ENCODE measurements around the gene TDRD7.
A peak's percentile ranks its signal among the peaks of the same experiment; 100 is the strongest.

Gene TDRD7

DNA sequence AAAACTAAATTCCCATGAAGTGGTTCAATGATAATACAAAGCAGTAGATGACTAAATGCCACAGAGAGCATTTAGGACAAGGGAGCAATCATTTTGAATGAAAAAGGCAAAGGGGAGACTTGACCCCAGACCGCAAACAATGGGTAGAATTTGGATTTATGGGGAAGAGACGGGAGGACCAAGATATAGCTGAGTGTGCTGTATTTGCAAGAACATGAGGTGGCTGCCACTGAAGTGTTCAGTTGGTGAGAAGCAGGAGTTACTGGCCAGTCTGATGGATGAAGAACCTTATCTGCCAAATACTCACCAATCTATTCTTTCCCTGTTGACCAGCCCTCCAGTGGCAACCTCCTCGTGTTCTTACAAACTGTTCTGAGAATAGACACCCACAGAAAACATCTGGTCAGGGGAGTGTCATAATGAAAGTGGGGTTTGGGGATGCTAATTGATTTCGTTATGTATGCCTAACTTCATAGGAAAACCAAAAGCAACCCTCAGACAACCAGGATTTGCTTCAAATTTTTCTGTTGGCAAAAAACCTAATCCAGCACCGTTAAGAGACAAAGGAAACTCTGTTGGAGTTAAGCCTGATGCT lies 19.8 kb downstream of the TDRD7 start:
- H3K9ac ChIP-seq (ENCODE audit: low read length): no peak overlapping the region
- no peak overlapping the region for H3K4me2 ChIP-seq (ENCODE audit: low read length)
- H2BK15ac ChIP-seq (replicated peaks; ENCODE audit: low read depth): no peak overlapping the region
- no peak overlapping the region for H3K4ac ChIP-seq (ENCODE audit: low read depth, low read length)
- H2BK120ac ChIP-seq (ENCODE audit: low read depth, low read length): no peak overlapping the region
- H3K27me3 ChIP-seq (ENCODE audit: insufficient read depth, low read length, poor library complexity): no peaks in the 10 kb centered on the region
- no peaks in the 10 kb centered on the region for H3K79me2 ChIP-seq (ENCODE audit: control insufficient read depth, insufficient read depth, low read length)
- H3K36me3 ChIP-seq (ENCODE audit: control insufficient read depth, insufficient read depth, low read length): no peaks in the 10 kb centered on the region
- no peak overlapping the region for H2BK5ac ChIP-seq (ENCODE audit: low read length)
- H2AK5ac ChIP-seq (ENCODE audit: low read length): no peak overlapping the region
- H3K4me3 ChIP-seq (ENCODE audit: low read length): no peak overlapping the region
- no peak overlapping the region for H4K8ac ChIP-seq (ENCODE audit: low read depth, low read length)
- H3K27ac ChIP-seq (ENCODE audit: low read depth, low read length): no peak overlapping the region
- no peak overlapping the region for H3K18ac ChIP-seq (ENCODE audit: low read length)
- H4K5ac ChIP-seq (ENCODE audit: low read length): no peak overlapping the region
- DNase-seq: no peak
- no CpG with 5 or more reads among the region's 5 CpGs for WGBS (ENCODE audit: extremely low coverage, insufficient coverage, low lambda C conversion rate)
- no peaks in the 10 kb centered on the region for H3K79me1 ChIP-seq (ENCODE audit: low read length)
- H3K23ac ChIP-seq (ENCODE audit: low read length): no peak overlapping the region
- H3K56ac ChIP-seq (ENCODE audit: low read length): no peak overlapping the region
- H3K4me1 ChIP-seq (ENCODE audit: control insufficient read depth, low read depth, low read length): no peaks in the 10 kb centered on the region

DNA sequence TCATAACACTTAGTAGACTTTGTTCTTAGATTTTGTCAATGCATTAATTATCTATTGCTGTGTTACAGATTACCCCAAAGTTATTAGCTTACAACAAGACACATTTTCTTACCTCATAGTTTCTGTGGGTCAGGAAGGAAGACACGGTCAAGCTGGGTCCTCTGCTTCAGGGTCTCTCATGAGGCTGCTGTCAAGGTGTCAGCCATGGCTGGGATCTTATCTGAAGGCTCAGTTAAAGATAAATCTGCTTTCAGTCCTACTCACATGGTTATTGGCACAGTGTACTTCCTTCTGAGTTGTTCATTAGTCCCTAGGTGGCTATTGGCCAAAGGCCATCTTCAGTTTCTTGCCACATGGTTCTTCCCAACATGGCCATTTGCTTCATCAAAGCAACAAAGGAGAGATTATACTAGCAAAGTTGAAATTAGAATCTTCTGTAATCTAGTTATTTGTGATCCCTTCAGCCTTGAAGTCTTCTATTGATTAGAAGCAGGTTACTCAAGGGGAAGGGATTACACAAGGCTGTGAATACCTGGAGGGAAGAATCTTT lies 25.2 kb downstream of the TDRD7 start:
- H2BK120ac ChIP-seq (ENCODE audit: low read depth, low read length): no peak overlapping the region
- peak; percentile 88 for DNase-seq
- peak overlapping the region; percentile 40 for H2BK5ac ChIP-seq (ENCODE audit: low read length)
- no peak overlapping the region for H2BK15ac ChIP-seq (replicated peaks; ENCODE audit: low read depth)
- H3K36me3 ChIP-seq (ENCODE audit: control insufficient read depth, insufficient read depth, low read length): no peaks in the 10 kb centered on the region
- H3K79me1 ChIP-seq (ENCODE audit: low read length): no peaks in the 10 kb centered on the region
- no peaks in the 10 kb centered on the region for H3K27me3 ChIP-seq (ENCODE audit: insufficient read depth, low read length, poor library complexity)
- H3K79me2 ChIP-seq (ENCODE audit: control insufficient read depth, insufficient read depth, low read length): no peaks in the 10 kb centered on the region
- H3K4me3 ChIP-seq (ENCODE audit: low read length): no peak overlapping the region
- H3K4me1 ChIP-seq (ENCODE audit: control insufficient read depth, low read depth, low read length): no peaks in the 10 kb centered on the region
- no peak overlapping the region for H3K4me2 ChIP-seq (ENCODE audit: low read length)
- H2AK5ac ChIP-seq (ENCODE audit: low read length): no peak overlapping the region
- WGBS (ENCODE audit: extremely low coverage, insufficient coverage, low lambda C conversion rate): no CpG with 5 or more reads among the region's 1 CpG
- no peak overlapping the region for H3K9ac ChIP-seq (ENCODE audit: low read length)
- no peak overlapping the region for H3K4ac ChIP-seq (ENCODE audit: low read depth, low read length)
- H3K56ac ChIP-seq (ENCODE audit: low read length): no peak overlapping the region
- H4K8ac ChIP-seq (ENCODE audit: low read depth, low read length): no peak overlapping the region
- no peak overlapping the region for H3K18ac ChIP-seq (ENCODE audit: low read length)
- H4K5ac ChIP-seq (ENCODE audit: low read length): no peak overlapping the region
- peak overlapping the region; percentile 48 for H3K27ac ChIP-seq (ENCODE audit: low read depth, low read length)
- no peak overlapping the region for H3K23ac ChIP-seq (ENCODE audit: low read length)

DNA sequence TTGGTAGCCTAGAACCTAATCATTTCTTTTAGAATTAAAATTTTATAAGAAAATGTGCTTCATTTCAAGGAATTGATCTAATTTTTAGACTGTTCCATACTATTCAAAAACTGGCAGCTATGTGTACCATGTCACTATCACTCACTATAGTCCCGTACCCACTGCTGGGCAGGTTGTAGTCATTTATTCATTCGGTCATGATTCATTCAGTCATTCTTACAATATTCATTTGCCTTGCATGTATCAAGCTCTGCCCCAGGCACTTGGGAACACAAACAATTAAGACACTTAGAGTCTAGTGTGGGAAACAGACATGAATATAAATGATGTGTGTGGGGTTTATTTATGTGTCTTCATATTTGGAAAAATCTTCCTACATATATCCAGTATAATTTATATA lies 26.4 kb downstream of the TDRD7 start:
- Histone ChIP-seq H3K4me2 (ENCODE audit: low read length) (no peak overlapping the region), H3K36me3 (ENCODE audit: control insufficient read depth, insufficient read depth, low read length) (no peaks in the 10 kb centered on the region), H3K4me3 (ENCODE audit: low read length) (no peak overlapping the region), H3K4me1 (ENCODE audit: control insufficient read depth, low read depth, low read length) (no peaks in the 10 kb centered on the region), H3K18ac (ENCODE audit: low read length) (no peak overlapping the region), H2BK120ac (ENCODE audit: low read depth, low read length) (no peak overlapping the region), H3K27me3 (ENCODE audit: insufficient read depth, low read length, poor library complexity) (no peaks in the 10 kb centered on the region), H2AK5ac (ENCODE audit: low read length) (peak overlapping the region; percentile 25), H3K9ac (ENCODE audit: low read length) (no peak overlapping the region), H3K79me1 (ENCODE audit: low read length) (no peaks in the 10 kb centered on the region), H3K56ac (ENCODE audit: low read length) (peak overlapping the region; percentile 45), H4K5ac (ENCODE audit: low read length) (no peak overlapping the region), H3K79me2 (ENCODE audit: control insufficient read depth, insufficient read depth, low read length) (no peaks in the 10 kb centered on the region), H3K4ac (ENCODE audit: low read depth, low read length) (no peak overlapping the region), H4K8ac (ENCODE audit: low read depth, low read length) (no peak overlapping the region), H3K27ac (ENCODE audit: low read depth, low read length) (no peak overlapping the region), H3K23ac (ENCODE audit: low read length) (no peak overlapping the region), H2BK5ac (ENCODE audit: low read length) (peak overlapping the region; percentile 35), H2BK15ac (replicated peaks; ENCODE audit: low read depth) (no peak overlapping the region)
- DNase-seq: no peak
- WGBS (ENCODE audit: extremely low coverage, insufficient coverage, low lambda C conversion rate): no CpG with 5 or more reads among the region's 2 CpGs

DNA sequence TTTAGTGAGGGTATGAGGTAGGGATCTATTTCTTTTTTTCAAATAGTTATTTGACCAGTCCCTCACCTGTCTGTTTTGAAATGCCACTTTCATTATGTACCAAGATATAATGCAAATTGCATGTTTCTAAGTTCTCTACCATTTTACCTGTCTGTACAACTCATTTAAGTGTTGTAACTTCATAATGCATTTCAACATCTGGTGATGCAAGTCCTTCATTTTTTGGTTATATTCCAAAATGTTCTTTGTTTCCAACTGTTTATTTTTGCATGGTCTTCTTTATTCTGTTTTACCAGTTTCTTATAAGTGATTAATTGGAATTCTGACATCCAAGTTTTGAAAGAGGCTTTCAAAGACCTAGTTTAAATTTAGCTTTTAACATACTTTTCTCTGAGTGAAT lies 26.8 kb downstream of the TDRD7 start:
- H3K4me3 ChIP-seq (ENCODE audit: low read length): no peak overlapping the region

DNA sequence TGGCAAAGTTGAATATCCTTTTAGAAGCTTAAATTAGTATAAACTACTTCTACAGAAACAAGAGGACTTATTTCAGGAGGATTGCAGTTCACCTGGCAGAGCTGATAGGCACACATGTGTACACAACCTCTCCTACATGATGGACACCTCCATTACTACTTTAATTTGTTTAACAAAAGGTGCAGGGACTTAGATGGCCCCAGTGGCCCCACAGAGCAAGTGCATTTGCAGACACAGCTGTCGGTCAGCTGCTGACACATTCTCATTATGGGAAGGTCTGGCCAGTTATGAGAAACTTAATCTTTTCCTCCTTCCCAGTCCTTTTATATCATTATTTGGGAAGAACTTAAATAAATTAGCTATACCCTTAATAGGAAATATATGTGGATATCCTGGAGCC lies 28.3 kb downstream of the TDRD7 start:
- Histone ChIP-seq H4K5ac (ENCODE audit: low read length) (no peak overlapping the region), H3K18ac (ENCODE audit: low read length) (no peak overlapping the region), H3K23ac (ENCODE audit: low read length) (no peak overlapping the region), H3K27me3 (ENCODE audit: insufficient read depth, low read length, poor library complexity) (no peaks in the 10 kb centered on the region), H3K4me3 (ENCODE audit: low read length) (no peak overlapping the region), H3K4ac (ENCODE audit: low read depth, low read length) (no peak overlapping the region), H2BK5ac (ENCODE audit: low read length) (no peak overlapping the region), H3K4me1 (ENCODE audit: control insufficient read depth, low read depth, low read length) (no peaks in the 10 kb centered on the region), H3K9ac (ENCODE audit: low read length) (no peak overlapping the region), H2BK15ac (replicated peaks; ENCODE audit: low read depth) (no peak overlapping the region), H3K4me2 (ENCODE audit: low read length) (no peak overlapping the region), H3K79me2 (ENCODE audit: control insufficient read depth, insufficient read depth, low read length) (no peaks in the 10 kb centered on the region), H4K8ac (ENCODE audit: low read depth, low read length) (no peak overlapping the region), H3K79me1 (ENCODE audit: low read length) (no peaks in the 10 kb centered on the region), H2BK120ac (ENCODE audit: low read depth, low read length) (no peak overlapping the region), H3K27ac (ENCODE audit: low read depth, low read length) (no peak overlapping the region), H2AK5ac (ENCODE audit: low read length) (no peak overlapping the region), H3K56ac (ENCODE audit: low read length) (no peak overlapping the region), H3K36me3 (ENCODE audit: control insufficient read depth, insufficient read depth, low read length) (no peaks in the 10 kb centered on the region)
- no CpG with 5 or more reads among the region's 1 CpG for WGBS (ENCODE audit: extremely low coverage, insufficient coverage, low lambda C conversion rate)
- no peak for DNase-seq

More for the DNA sequence above, 26.8 kb downstream of the TDRD7 start:
- Histone ChIP-seq H3K27me3 (ENCODE audit: insufficient read depth, low read length, poor library complexity) (no peaks in the 10 kb centered on the region), H3K4ac (ENCODE audit: low read depth, low read length) (no peak overlapping the region), H3K36me3 (ENCODE audit: control insufficient read depth, insufficient read depth, low read length) (no peaks in the 10 kb centered on the region), H2BK15ac (replicated peaks; ENCODE audit: low read depth) (no peak overlapping the region), H3K27ac (ENCODE audit: low read depth, low read length) (no peak overlapping the region), H4K8ac (ENCODE audit: low read depth, low read length) (no peak overlapping the region), H3K18ac (ENCODE audit: low read length) (no peak overlapping the region), H2AK5ac (ENCODE audit: low read length) (no peak overlapping the region), H3K79me1 (ENCODE audit: low read length) (no peaks in the 10 kb centered on the region), H3K4me1 (ENCODE audit: control insufficient read depth, low read depth, low read length) (no peaks in the 10 kb centered on the region), H3K9ac (ENCODE audit: low read length) (no peak overlapping the region), H3K23ac (ENCODE audit: low read length) (no peak overlapping the region), H3K4me2 (ENCODE audit: low read length) (no peak overlapping the region), H4K5ac (ENCODE audit: low read length) (no peak overlapping the region), H2BK5ac (ENCODE audit: low read length) (no peak overlapping the region), H2BK120ac (ENCODE audit: low read depth, low read length) (no peak overlapping the region), H3K56ac (ENCODE audit: low read length) (no peak overlapping the region), H3K79me2 (ENCODE audit: control insufficient read depth, insufficient read depth, low read length) (no peaks in the 10 kb centered on the region)
- DNase-seq: no peak

DNA sequence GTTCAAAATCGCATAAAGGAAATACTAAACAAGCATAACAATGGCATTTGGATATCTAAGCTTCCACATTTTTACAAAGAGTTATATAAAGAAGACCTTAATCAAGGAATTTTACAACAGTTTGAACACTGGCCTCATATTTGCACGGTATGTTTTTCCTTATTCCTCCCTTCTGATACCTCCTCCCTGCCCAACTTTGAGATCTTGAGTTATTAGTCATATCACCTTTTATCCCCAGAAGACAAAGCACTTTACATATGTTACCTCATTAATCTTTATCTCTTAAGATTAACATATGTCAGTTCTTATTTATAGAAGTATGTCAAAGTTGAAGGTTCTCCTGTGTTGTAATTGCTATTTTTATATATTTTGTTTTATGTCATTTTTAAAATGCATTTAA lies 29.8 kb downstream of the TDRD7 start:
- Histone ChIP-seq H2BK120ac (ENCODE audit: low read depth, low read length) (no peak overlapping the region), H3K9ac (ENCODE audit: low read length) (no peak overlapping the region), H3K56ac (ENCODE audit: low read length) (no peak overlapping the region), H3K4me3 (ENCODE audit: low read length) (no peak overlapping the region), H3K18ac (ENCODE audit: low read length) (no peak overlapping the region), H2AK5ac (ENCODE audit: low read length) (no peak overlapping the region), H3K36me3 (ENCODE audit: control insufficient read depth, insufficient read depth, low read length) (no peaks in the 10 kb centered on the region), H3K27ac (ENCODE audit: low read depth, low read length) (no peak overlapping the region), H3K4ac (ENCODE audit: low read depth, low read length) (no peak overlapping the region), H3K4me2 (ENCODE audit: low read length) (no peak overlapping the region), H3K27me3 (ENCODE audit: insufficient read depth, low read length, poor library complexity) (no peaks in the 10 kb centered on the region), H3K23ac (ENCODE audit: low read length) (no peak overlapping the region), H2BK5ac (ENCODE audit: low read length) (no peak overlapping the region), H2BK15ac (replicated peaks; ENCODE audit: low read depth) (no peak overlapping the region), H3K4me1 (ENCODE audit: control insufficient read depth, low read depth, low read length) (no peaks in the 10 kb centered on the region), H3K79me2 (ENCODE audit: control insufficient read depth, insufficient read depth, low read length) (no peaks in the 10 kb centered on the region), H4K8ac (ENCODE audit: low read depth, low read length) (no peak overlapping the region), H3K79me1 (ENCODE audit: low read length) (no peaks in the 10 kb centered on the region), H4K5ac (ENCODE audit: low read length) (no peak overlapping the region)
- WGBS (ENCODE audit: extremely low coverage, insufficient coverage, low lambda C conversion rate): no CpG with 5 or more reads among the region's 2 CpGs
- DNase-seq: no peak
